Adipose tissue (tissue), 3 donors: Measurements from ENCODE around the gene TDP1. TPM values are rescaled to one million over a fixed set of nuclear protein-coding genes. Genes with fewer than 3 reads are reported as not detected.

ENCODE experiments used
- H3K27ac ChIP-seq: one replicate; pipeline ENCODE4 v1.5.1; 2013; ENCODE audit warnings: low read depth, low read length
- WGBS, 3 donors: extraction: QIAGEN DNeasy Blood & Tissue Kit; methylation state at CpG; one replicate each; pipeline ENCODE4 v1.1.7; 2013; 5-methylcytosine and 5-hydroxymethylcytosine counted together
- polyA plus RNA-seq, 3 donors: library from polyadenylated mRNA; stranded (reverse); fragments of 200-250 nt; gene quantifications; one replicate each; pipeline ENCODE4 v1.2.3, GENCODE V29; 2013
- donor health status: healthy with polysubstance abuse.
- donor health status: Bipolar disorder and iron deficiency.
- donor health status: healthy.

TDP1 gene
- polyA plus RNA-seq, 3 donors = 3.1 to 4.7 (median 3.9) TPM

DNA sequence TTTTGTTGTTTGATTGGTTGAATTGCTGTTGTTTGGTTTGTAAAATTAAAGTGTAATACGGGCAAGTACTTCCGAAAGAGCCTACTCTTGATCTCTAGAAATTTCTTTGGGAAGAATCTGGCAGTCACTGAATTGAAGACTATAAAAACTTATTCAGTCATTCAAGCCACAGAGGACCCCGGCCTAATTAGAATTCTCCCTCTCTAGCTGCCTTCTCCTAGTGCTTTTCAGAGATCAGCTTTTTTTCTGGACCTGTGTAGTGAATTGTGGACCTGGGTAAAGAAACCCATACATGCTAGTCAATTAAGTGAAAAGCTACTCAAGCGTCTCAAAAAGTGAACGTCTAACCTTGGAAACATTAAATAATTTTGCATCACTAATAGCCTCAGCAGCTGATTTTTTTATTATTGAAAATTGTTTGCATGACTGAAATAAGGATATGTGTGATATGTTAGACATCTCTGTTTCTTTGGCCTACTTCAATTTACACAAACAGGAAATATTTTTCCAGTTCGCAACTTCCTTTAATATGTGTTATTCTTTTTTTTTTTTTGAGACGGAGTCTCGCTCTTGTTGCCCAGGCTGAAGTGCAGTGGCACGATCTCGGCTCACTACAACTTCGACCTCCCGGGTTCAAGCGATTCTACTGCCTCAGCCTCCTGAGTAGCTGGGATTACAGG, 28.4 kb upstream of the TDP1 start:
- no peak overlapping the region for H3K27ac ChIP-seq
- 80 to 87% (median 87%) methylated on average over 13 of the region's 13 CpGs for WGBS, 3 donors

DNA sequence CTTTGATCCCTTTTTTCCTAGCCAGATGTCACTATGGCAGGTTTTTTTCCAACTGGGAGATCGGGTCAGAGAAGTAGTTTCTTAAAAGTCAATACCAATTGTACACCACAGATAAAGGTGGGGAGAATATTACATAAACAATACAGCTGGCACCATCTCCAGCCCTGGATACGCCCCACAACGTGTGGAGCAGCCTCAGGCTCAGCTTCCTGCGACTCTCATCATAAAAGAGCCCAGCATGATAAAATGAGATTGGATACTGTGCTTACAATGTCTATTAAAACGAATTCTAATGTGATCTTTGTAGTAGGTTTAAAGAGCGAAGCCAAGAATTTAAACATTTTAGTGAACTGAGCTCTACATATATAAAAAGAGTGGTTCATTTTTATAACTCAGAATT, 22.7 kb upstream of the TDP1 start:
- WGBS, 3 donors = 48 to 77% (median 77%) methylated on average over 6 of the region's 6 CpGs

DNA sequence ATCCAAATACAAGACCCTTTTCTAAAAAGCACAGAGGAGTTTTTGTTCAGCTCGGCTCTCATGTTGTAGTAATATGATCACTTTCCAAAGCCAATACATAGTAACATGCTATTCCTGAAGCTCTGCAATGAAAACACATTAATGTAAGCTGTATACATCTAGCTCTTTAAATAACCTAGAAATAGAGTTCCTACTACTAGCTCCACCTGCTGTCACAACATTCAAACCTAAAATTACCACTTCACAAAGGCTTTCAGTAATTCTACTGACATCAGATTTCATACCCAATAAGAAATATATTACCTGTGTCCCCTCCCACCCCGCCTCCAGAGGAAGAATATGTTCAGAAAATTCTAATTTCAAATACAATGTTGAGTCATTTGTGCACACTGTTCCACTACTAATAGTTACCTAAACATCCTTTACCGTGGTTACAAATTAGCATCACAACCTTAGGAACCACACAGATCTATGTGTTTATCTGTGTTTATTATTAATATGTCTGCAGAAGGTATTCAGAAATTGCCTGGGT, 19.0 kb upstream of the TDP1 start:
- H3K27ac ChIP-seq = no peak overlapping the region
- WGBS, 3 donors = 46 to 77% (median 58%) methylated on average over 3 of the region's 3 CpGs

More for the DNA sequence above, 22.7 kb upstream of the TDP1 start:
- no peak overlapping the region for H3K27ac ChIP-seq

DNA sequence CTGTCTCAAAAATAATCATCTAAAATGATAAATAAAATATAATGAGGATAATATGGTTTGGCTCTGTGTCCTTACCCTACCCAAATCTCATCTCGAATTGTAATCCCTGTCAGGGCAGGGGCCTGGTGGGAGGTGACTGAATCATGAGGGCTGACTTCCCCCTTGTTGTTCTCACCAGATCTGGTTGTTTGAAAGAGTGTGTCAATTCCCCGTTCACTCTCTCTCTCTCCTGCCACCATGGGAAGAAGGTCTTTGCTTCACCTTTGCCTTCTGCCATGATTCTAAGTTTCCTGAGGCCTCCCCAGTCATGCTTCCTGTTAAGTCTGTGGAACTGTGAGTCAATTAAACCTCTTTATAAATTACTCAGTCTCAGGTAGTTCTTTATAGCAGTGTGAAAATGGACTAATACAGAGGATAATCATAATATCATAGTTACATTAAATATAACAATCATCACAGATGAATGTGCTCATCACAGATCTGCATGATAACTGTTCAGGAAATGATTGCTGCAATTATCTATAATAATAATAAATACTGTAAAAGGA, 13.8 kb upstream of the TDP1 start:
- WGBS, 3 donors = 70 to 86% (median 77%) methylated on average over 2 of the region's 2 CpGs
- no peak overlapping the region for H3K27ac ChIP-seq

DNA sequence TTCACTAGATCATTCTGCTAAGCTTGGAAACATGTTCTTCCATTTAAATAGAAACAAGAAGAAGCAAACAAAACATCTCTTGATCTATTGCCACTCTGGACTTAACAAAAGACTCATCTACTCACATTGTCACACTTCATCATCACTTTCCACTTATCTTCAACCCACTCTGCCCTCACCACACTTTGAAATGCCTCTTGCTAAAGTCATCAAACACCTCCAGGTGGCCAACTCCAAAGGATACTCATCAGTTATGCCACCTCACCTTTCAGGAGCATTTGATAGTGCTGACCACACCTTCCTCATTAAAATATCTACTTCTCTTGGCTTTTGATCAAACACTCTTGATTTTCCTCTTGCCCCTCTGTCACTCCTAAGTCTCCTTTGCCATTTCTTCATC, 8.4 kb upstream of the TDP1 start:
- no peak overlapping the region for H3K27ac ChIP-seq

DNA sequence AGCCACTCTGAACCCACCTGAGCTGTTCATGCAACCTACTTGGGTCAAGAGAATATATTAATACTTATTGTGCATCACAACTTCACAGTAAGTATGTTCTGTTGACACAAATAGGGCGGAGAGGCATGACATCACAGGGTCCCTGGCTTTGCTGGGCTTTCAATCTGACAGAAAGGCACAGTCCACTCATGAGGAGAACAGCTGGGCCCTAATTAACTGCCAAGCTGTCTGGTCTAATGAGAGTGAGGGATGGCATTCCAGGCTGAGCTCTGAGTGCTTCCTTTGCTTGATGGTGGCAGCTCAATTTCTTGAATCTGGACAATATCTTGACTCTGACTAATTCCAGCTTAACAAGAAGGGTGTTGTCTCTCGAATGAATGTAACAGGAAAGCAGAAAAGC, 3.2 kb upstream of the TDP1 start:
- 84 to 90% (median 86%) methylated on average over 2 of the region's 2 CpGs for WGBS, 3 donors

DNA sequence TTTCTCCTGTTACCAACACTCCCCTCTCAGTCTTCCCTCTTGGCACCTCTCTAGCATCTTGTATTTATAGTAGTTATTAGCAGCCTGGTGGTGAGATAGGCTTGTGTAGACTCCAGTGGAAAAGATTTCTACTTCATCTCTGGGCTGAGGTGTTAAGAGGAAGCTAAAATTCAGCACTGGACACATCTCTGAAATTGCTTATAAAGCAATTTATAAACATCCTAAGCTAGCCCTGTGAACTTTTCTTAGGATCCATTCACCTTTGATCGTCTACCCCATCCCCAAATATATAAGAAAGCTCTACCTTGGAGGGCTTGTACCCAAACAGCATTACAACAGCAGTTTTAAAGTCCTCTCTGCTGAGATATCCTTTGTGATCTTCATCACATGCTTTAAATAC, 2.1 kb upstream of the TDP1 start:
- no peak overlapping the region for H3K27ac ChIP-seq
- 56 to 64% (median 56%) methylated on average over 1 of the region's 1 CpG for WGBS, 3 donors

More for the DNA sequence above, 3.2 kb upstream of the TDP1 start:
- no peak overlapping the region for H3K27ac ChIP-seq

DNA sequence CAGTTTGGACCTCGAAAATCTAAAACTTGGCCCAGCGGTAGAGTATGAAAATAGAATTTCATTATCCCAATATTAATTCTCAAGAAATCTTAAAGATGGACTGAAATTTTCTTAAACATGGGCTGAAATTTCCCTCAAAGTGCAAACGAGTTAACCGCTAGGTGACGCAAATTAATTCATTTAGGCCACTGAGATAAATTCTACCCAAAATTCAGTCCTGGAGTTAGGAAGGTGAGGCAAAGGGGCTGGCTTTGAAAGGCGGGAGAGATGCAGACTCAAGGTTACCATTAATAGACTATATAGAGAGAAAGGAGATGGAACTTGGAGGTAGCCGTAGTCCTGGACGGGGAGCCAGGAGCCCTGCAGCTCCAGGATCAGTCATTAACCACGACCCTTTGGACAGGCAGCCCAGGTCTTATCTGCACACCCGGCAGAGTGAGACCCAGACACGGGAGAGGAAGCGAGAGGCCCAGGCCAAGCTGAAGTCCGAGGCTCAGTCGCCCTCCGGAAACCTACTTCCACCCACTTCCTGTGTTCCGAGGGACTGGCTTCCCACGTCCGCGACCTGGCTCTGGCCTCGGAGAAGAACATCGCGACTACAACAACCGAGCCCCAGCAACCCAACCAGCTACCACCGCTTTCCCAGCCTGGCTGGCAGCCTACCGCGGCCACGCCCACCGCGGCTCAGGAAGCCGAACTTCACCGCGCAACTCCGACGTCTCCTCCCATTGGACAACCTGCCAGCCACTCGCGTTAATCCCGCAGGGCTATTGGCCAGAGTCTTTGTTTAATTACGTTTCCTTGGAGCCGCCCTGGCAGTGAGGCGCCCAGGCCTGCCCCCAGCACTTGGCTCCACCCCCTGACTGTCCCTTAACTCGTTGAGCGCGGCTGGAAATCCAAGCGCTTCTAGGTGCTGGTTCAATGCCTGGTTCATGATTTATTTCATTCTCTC, 1.4 kb upstream of the TDP1 start, which contains the start of gene EFCAB11:
Gene EFCAB11 (minus strand): TSS at position 661 of the 952 bp plus-strand sequence. CDS start 70 bp downstream, at position 591.
- 2 to 3% (median 3%) methylated on average over 44 of the region's 44 CpGs for WGBS, 3 donors

DNA sequence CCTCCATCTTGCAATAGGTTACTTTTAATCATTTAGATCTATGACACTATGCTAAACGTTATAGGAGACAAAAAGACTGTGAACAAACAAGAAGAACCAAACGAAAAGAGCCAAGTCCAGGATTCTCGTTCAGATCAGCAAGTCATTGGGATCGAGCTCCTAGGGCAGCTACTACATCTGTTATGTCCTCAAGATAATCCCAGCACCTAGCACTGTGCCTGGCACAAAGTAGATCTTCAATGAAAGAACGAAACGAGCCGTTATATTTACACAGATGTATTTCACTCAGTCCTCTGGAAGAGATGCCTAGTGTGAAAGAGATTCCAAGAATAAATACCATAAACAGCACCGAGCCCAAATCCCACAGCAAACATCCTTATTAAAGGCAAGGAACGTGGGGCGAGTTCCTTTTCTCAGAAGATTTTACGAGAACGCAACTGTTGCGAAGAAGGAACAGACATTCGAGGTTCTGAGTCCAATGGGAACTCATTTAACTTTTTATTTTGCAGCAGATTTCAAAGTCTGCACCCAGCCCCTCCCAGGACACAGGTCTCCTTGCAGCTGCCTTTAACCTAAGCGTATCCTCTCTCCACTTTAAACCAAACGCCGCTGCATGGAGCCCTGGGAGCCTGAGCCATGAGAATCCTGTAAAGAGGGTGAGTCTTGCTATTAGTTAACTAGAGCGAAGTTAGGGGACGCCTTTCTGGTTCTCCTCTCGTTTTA, 544 bp upstream of the TDP1 start:
- WGBS, 3 donors = 0 to 3% (median 2%) methylated on average over 20 of the region's 20 CpGs
- H3K27ac ChIP-seq = peak overlapping the region; percentile 58

More for the DNA sequence above, 1.4 kb upstream of the TDP1 start, which contains the start of gene EFCAB11:
- peak within 1 kb of the TSS; percentile 58 for H3K27ac ChIP-seq

DNA sequence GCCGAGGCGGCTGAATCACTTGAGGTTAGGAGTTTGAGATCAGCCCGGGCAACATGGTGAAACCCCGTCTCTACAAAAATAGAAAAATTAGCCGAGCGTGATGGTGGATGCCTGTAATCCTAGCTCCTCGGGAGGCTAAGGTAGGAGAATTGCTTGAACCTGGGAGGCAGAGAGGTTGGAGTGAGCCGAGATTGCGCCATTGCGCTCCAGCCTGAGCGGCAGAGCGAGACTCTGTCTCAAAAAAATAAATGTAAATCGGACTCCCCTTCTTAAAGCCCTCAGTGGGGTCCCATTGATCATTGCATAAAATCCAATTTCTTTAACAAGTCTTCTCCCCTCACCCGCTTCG, 908 bp downstream of the TDP1 start:
- WGBS, 3 donors = 17 to 40% (median 33%) methylated on average over 15 of the region's 15 CpGs
- H3K27ac ChIP-seq = no peak overlapping the region

DNA sequence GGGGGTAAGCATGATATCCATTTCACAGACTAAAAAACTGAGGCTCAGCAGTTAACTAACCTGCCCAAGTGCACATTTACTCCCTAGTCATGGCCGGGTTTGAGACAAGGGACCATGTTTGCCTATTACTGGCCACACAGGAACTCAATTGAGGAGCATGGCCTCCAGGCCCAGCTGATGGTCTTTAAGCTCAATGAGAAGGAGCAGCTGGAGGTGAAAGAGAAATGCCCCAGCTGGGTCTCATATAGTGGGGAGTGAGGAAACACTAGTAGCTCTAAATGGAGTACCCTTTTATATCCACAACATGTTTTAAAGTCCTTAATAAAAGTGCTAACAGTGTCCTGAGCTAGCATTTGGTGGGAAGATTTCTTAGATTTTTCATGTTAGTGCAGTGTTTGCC, 1.6 kb downstream of the TDP1 start:
- 88 to 97% (median 91%) methylated on average over 1 of the region's 1 CpG for WGBS, 3 donors

DNA sequence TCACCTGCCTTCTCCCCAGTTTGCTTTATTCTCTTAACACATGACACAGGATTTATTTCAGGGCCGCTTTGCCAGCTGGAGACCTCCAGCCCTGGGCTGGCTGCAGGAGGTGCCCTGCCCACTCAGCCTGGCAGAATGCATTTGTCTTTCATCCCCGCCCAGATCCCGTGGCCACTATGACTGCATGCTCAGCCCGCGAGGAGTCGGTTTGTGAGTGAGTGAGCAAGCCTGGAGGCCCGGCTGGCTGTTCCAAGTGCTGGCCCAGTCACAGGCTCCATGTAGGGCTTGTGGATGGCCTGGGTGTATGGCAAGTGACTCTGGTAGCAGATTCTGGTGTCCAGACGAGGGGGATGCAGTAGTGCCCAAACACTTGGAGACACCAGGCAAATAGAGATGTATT, 2.1 kb downstream of the TDP1 start:
- no peak overlapping the region for H3K27ac ChIP-seq
- WGBS, 3 donors = 88 to 97% (median 95%) methylated on average over 8 of the region's 8 CpGs

More for the DNA sequence above, 1.6 kb downstream of the TDP1 start:
- H3K27ac ChIP-seq = no peak overlapping the region

DNA sequence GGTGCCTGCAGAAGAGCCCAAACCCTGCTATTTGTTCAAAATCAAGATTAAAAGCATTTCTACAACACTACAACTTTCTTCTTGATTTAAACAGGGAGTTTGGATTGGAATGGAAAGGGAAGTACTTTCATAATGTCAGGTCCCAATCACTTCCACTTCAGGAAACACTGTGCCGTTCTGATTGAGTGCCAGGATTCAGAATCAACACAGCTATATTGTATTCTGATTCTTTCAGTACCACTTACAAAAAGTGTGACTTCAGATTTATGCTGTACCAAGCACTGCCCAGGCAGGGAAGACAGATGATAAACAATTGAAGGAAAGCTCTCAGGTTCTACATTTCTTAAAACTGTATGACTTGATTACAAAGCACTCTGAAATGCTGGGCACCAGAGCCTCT, 3.2 kb downstream of the TDP1 start:
- 39 to 75% (median 46%) methylated on average over 1 of the region's 1 CpG for WGBS, 3 donors

DNA sequence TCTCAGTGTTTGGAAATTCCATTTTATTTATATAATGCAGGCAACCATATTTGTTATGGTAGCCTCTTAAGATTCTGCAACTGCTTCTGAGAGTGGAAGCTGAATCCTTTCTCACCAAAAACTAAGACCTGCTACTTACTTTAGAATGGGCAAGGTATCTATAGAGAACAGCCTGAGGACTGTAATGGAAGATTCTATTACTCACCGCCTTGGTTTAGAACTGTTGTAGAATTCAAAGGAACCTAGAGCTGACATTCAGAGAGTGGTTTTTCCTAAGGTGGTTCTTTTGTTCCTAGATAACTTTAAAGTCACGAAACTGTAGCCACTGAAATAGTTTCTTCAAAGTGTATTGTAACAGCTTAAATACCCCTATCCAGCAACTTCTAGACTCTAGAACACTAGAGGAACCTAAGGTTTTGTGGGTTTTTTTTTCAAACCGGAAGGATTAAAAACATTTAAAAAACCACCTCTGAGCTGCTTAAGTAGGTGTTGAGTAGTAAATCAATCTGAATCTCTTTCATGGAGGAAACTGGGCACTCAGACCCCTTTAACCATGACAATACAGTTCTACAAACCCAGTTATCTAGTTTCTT, 4.2 kb downstream of the TDP1 start:
- 76 to 92% (median 86%) methylated on average over 3 of the region's 3 CpGs for WGBS, 3 donors
- no peak overlapping the region for H3K27ac ChIP-seq

More for the DNA sequence above, 3.2 kb downstream of the TDP1 start:
- H3K27ac ChIP-seq = no peak overlapping the region

DNA sequence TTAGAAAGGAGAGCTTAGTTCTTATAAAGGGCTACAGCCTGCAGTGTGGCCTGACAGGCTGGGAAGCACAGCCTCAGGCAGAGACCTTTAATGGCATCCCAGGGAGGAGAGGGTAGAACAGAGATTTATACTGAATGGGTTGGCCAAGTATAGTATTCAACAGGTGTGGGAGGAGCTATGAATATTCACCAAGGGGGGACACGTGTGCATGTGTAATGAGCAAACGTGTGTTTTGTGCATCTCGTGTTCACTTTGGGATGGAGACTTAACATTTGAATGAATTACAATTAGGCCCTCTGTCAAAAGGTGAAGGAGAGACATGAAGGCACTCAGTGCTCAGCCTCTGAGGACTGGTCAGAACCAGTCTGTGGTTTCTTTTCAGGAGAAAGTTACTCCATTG, 5.2 kb downstream of the TDP1 start:
- no peak overlapping the region for H3K27ac ChIP-seq
- WGBS, 3 donors = 63 to 92% (median 90%) methylated on average over 3 of the region's 3 CpGs

DNA sequence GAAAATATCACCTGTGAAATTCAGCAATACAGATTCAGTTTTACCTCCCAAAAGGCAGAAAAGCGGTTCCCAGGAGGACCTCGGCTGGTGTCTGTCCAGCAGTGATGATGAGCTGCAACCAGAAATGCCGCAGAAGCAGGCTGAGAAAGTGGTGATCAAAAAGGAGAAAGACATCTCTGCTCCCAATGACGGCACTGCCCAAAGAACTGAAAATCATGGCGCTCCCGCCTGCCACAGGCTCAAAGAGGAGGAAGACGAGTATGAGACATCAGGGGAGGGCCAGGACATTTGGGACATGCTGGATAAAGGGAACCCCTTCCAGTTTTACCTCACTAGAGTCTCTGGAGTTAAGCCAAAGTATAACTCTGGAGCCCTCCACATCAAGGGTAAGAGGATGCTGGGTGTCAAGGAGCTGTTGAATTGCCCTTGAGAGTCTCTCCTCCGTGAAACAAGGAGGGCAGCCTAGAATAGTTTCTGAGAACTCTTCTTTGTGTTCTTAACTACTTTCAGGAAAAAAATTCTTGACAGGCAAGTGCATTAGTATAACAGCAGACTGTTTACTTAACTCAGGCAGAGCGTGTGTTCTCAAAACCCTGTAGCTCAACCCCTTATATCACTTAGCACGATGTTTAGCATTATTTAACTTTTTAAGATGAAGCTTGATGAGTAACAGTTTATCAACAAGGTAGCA, 7.7 kb downstream of the TDP1 start:
- H3K27ac ChIP-seq = no peak overlapping the region
- 89 to 94% (median 94%) methylated on average over 10 of the region's 10 CpGs for WGBS, 3 donors

DNA sequence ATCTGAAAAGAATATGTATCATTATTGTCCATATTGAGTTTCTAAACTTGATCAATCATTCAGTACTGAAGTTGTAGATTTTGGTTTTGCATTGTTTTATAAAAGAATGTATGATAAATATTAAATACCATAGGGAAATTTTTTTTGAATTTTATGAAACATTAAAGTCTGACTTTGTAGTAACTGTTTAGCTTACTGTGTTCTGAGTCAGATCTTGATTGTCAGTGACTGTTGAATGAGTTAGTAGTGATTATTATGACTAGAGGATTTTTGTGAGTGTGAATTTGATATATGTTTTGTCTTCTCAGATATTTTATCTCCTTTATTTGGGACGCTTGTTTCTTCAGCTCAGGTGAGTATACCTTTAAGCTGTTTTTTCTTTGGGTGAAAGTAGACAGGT, 10.1 kb downstream of the TDP1 start:
- 90 to 100% (median 98%) methylated on average over 1 of the region's 1 CpG for WGBS, 3 donors
- H3K27ac ChIP-seq = no peak overlapping the region
